ENCODE data around the gene AFF3. TPM values are rescaled to one million over a fixed set of nuclear protein-coding genes. Genes with fewer than 3 reads are reported as not detected.

The AFF3 gene
- total and polyA plus RNA-seq, 2 donors (not counting 1 experiment from before 2014, with no cell fraction given) = 0.50 to 2.5 TPM

DNA sequence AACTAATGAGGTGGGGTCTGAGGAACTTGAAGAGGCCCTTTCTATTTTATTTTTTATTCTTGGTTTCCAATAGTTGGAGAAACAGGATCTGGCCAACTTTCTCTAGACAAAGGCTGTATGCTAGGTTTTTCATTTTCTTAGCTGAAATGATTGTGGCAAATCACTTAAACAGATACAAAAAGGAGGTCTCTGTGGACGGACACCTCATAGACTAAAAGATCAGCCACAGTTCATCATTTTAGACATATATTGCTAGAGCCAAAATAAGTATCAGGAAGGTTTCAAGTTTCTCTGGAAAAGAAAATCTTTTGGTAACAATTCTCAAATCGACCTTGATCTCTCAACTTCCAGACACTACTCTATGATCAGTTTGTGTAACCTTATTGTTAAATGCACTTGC, 428.0 kb downstream of the AFF3 start:
- Histone ChIP-seq H2AFZ (ENCODE audit: low read length) (no peak overlapping the region), H4K20me1 (ENCODE audit: control insufficient read depth, extremely low read depth, insufficient read depth, low read length) (no peaks in the 10 kb centered on the region), H3K79me2 (ENCODE audit: control insufficient read depth, insufficient read depth, low read length) (no peaks in the 10 kb centered on the region), H3K27ac (ENCODE audit: insufficient read depth, low read length) (no peak overlapping the region), H3K9ac (ENCODE audit: insufficient read depth, low read length) (no peak overlapping the region), H3K4me1 (ENCODE audit: control insufficient read depth, extremely low read depth, insufficient read depth, low read length) (no peaks in the 10 kb centered on the region), H3K4me2 (ENCODE audit: extremely low read depth, insufficient read depth, low read length) (no peak overlapping the region), H3K36me3 (ENCODE audit: control insufficient read depth, insufficient read depth, low read length) (no peaks in the 10 kb centered on the region), H3K4me3 (replicated peaks in 1 of 4; ENCODE audit: control extremely low read depth in 1 of 4, insufficient read depth in 1 of 4, low read depth in 3 of 4, low read length in 4 of 4) (no peak overlapping the region), H3K9me3 (ENCODE audit: control insufficient read depth, insufficient read depth, low read depth, low read length) (no peaks in the 10 kb centered on the region), H3K27me3 (ENCODE audit: control insufficient read depth, insufficient read depth, low read length) (no peaks in the 10 kb centered on the region)
- no peak for TF ChIP-seq EZH2 (IDR thresholded peaks at IDR 0.05; ENCODE audit: low read length, missing control alignments)
- TF ChIP-seq, protein P1, sequence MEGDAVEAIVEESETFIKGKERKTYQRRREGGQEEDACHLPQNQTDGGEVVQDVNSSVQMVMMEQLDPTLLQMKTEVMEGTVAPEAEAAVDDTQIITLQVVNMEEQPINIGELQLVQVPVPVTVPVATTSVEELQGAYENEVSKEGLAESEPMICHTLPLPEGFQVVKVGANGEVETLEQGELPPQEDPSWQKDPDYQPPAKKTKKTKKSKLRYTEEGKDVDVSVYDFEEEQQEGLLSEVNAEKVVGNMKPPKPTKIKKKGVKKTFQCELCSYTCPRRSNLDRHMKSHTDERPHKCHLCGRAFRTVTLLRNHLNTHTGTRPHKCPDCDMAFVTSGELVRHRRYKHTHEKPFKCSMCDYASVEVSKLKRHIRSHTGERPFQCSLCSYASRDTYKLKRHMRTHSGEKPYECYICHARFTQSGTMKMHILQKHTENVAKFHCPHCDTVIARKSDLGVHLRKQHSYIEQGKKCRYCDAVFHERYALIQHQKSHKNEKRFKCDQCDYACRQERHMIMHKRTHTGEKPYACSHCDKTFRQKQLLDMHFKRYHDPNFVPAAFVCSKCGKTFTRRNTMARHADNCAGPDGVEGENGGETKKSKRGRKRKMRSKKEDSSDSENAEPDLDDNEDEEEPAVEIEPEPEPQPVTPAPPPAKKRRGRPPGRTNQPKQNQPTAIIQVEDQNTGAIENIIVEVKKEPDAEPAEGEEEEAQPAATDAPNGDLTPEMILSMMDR (conservative IDR thresholded peaks at IDR 0.05 in 1 of 2, IDR thresholded peaks at IDR 0.05 in 1 of 2; ENCODE audit: low read depth in 1 of 2, low read length in 2 of 2) = no peak
- DNase-seq (ENCODE audit: low read depth in 2 of 2) = no peak

DNA sequence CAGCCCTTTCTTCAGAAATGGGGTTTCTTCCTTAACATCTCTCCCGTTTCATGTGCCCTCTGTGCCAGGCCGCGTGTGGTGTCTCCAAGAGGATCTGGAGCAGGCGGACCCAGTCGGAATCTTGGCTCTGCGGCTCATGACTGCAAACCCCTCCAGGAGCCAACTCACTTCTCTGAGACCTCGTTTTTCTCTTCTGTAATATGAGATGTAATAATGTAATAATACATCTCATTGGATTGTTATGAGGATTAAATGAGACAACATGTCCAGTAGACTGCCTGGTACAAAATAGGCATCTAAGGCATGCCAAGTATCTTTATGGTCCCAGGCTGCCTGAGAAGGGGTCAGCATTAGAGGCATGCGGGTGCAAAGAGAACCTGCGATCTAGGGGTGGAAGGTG, 431.2 kb downstream of the AFF3 start:
- DNase-seq (ENCODE audit: low read depth in 2 of 2) = peak in 1 of 2 donors; percentile 41
- Histone ChIP-seq H2AFZ (ENCODE audit: low read length) (no peak overlapping the region), H4K20me1 (ENCODE audit: control insufficient read depth, extremely low read depth, insufficient read depth, low read length) (no peaks in the 10 kb centered on the region), H3K27me3 (ENCODE audit: control insufficient read depth, insufficient read depth, low read length) (no peaks in the 10 kb centered on the region), H3K36me3 (ENCODE audit: control insufficient read depth, insufficient read depth, low read length) (no peaks in the 10 kb centered on the region), H3K4me2 (ENCODE audit: extremely low read depth, insufficient read depth, low read length) (no peak overlapping the region), H3K9ac (ENCODE audit: insufficient read depth, low read length) (no peak overlapping the region), H3K27ac (ENCODE audit: insufficient read depth, low read length) (no peak overlapping the region), H3K4me1 (ENCODE audit: control insufficient read depth, extremely low read depth, insufficient read depth, low read length) (no peaks in the 10 kb centered on the region), H3K79me2 (ENCODE audit: control insufficient read depth, insufficient read depth, low read length) (no peaks in the 10 kb centered on the region), H3K9me3 (ENCODE audit: control insufficient read depth, insufficient read depth, low read depth, low read length) (no peaks in the 10 kb centered on the region), H3K4me3 (replicated peaks in 1 of 4; ENCODE audit: control extremely low read depth in 1 of 4, insufficient read depth in 1 of 4, low read depth in 3 of 4, low read length in 4 of 4) (no peak overlapping the region)
- TF ChIP-seq, protein P1 (conservative IDR thresholded peaks at IDR 0.05 in 1 of 2, IDR thresholded peaks at IDR 0.05 in 1 of 2; ENCODE audit: low read depth in 1 of 2, low read length in 2 of 2) = no peak
- TF ChIP-seq EZH2 (IDR thresholded peaks at IDR 0.05; ENCODE audit: low read length, missing control alignments) = no peak

DNA sequence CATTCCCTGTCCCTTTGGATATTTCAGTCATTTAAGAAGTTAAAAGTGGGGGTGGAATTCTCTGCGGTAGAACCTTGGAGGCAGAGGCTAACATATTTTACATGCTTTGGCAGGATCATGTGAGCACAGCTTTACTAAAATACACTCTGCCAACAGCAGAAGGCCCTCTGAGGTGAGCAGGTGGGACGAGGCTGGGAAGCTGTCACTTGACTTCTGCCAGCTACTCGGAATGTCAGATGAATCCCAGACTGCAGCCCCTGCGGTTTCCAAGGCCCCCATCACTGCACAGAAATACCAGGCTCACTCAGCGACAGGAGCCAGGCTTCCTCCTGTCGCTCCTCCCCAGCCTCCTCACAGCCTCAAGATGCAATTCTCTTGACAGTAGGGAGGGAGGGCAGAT, 431.7 kb downstream of the AFF3 start:
- Histone ChIP-seq H3K4me1 (ENCODE audit: control insufficient read depth, extremely low read depth, insufficient read depth, low read length) (no peaks in the 10 kb centered on the region), H3K9ac (ENCODE audit: insufficient read depth, low read length) (no peak overlapping the region), H3K4me3 (replicated peaks in 1 of 4; ENCODE audit: control extremely low read depth in 1 of 4, insufficient read depth in 1 of 4, low read depth in 3 of 4, low read length in 4 of 4) (no peak overlapping the region), H3K4me2 (ENCODE audit: extremely low read depth, insufficient read depth, low read length) (no peak overlapping the region), H4K20me1 (ENCODE audit: control insufficient read depth, extremely low read depth, insufficient read depth, low read length) (no peaks in the 10 kb centered on the region), H3K36me3 (ENCODE audit: control insufficient read depth, insufficient read depth, low read length) (no peaks in the 10 kb centered on the region), H3K27me3 (ENCODE audit: control insufficient read depth, insufficient read depth, low read length) (no peaks in the 10 kb centered on the region), H3K79me2 (ENCODE audit: control insufficient read depth, insufficient read depth, low read length) (no peaks in the 10 kb centered on the region), H3K27ac (ENCODE audit: insufficient read depth, low read length) (no peak overlapping the region), H3K9me3 (ENCODE audit: control insufficient read depth, insufficient read depth, low read depth, low read length) (no peaks in the 10 kb centered on the region), H2AFZ (ENCODE audit: low read length) (no peak overlapping the region)
- TF ChIP-seq, protein P1 (conservative IDR thresholded peaks at IDR 0.05 in 1 of 2, IDR thresholded peaks at IDR 0.05 in 1 of 2; ENCODE audit: low read depth in 1 of 2, low read length in 2 of 2) = no peak
- no peak for TF ChIP-seq EZH2 (IDR thresholded peaks at IDR 0.05; ENCODE audit: low read length, missing control alignments)
- DNase-seq (ENCODE audit: low read depth in 2 of 2) = peak in 1 of 2 donors; percentile 77

All from fibroblast of lung (primary cell).